ENCODE results near the gene ARHGEF10L.

GRCh38 chr1:17572264-17572985 is 32.9 kb downstream of the ARHGEF10L start:
- TF ChIP-seq CTCF (IDR thresholded peaks at IDR 0.05; ENCODE audit: borderline replicate concordance, extremely low read depth, low read length, poor library complexity, severe bottlenecking) (peak; percentile 46), EZH2 (IDR thresholded peaks at IDR 0.05; ENCODE audit: borderline replicate concordance, low read depth, low read length, severe bottlenecking) (no peak)
